GM21447 (cell line): ENCODE results near the gene TMEM38A.
"Not testable (repeated sequence)": the region's sequence is repeated elsewhere in the genome, so short reads cannot be mapped to it uniquely, and the experiment has no call there.

Experiments used
- ATAC-seq: cut with Tn5 transposase; IDR thresholded peaks from one replicate; pipeline ENCODE4 v1.9.1; 2021; ENCODE audit not compliant: unreplicated experiment

The TMEM38A gene

DNA sequence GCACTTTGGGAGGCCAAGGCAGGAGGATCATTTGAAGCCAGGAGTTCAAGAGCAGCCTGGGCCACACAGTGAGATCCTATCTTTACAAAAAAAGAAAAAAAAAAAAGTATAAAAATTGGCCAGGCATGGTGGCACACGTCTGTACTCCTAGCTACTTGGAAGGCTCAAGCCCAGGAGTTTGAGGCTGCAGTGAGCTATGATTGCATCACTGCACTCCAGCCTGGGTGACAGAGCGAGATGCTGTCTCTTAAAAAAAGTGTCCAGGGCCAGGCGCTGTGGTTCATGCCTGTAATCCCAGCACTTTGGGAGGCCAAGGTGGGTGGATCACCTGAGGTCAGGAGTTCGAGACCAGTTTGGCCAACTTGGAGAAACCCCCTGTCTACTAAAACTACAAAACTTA is 12.9 kb downstream of the TMEM38A start:
- not testable (repeated sequence) for ATAC-seq

- ATAC-seq, result no peak
Measured at GRCh38 chr19:16676101-16676798, 15.3 kb downstream of the TMEM38A start.

GRCh38 chr19:16677055-16677454 is 16.1 kb downstream of the TMEM38A start:
- ATAC-seq, result no peak

DNA sequence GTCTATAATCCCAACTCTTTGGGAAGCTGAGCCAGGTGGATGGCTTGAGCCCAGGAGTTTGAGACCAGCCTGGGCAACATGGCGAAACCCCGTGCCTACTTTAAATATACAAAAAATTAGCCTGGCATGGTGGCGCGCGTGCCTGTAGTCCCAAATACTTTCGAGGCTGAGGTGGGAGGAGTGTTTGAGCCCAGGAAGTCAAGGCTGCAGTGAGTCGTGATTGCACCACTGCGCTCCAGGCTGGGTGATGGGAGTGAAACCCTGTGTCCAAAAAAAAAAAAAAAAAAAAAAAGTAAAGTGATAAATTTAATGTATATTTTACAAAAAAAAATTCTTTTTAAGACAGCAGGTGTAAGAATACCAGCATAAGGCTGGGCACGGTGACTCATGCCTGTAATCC is 17.6 kb downstream of the TMEM38A start:
- ATAC-seq, result no peak

GRCh38 chr19:16679811-16680210 is 18.9 kb downstream of the TMEM38A start:
- no peak for ATAC-seq

DNA sequence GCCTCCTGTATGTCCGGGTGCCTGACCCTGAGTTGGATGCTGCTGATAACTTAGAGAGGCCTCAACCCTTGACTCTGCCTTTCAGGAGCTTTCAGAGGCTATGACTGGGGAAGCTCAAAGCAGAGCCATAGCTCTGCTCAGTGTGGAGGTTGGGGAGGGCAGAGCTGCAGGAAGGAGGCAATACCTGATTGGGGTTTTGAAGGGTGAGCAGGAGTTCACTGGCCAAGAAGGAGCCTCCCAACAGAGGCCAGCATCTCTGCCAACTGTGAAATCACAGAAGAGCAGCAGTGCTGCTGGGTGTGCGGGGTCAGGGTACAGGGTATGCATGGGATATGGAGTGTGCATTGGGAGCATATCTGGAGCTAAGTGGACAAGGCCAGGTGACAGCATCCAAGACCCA is 21.6 kb downstream of the TMEM38A start:
- no peak for ATAC-seq

DNA sequence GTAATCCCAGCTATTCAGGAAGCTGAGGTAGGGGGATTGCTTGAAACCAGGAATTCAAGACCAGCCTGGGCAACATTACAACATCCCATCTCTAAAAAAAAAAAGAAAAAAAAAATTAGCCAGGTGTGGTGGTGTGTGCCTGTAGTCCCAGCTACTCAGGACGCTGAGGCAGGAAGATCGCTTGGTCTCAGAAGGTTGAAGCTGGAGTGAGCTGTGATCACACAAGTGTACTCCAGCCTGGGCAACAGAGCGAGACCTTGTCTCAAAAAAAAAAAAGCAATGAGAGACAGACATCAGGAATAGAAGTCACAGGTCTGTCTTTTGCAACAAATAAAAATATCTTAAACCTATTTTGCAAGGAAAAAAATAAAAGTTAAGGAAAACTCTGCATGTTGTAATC is 23.3 kb downstream of the TMEM38A start:
- ATAC-seq, result no peak

GRCh38 chr19:16688084-16688483 is 27.1 kb downstream of the TMEM38A start:
- ATAC-seq, result no peak

- no peak for ATAC-seq
Measured at GRCh38 chr19:16698914-16699313, 38.0 kb downstream of the TMEM38A start.

GRCh38 chr19:16702123-16702522 is 41.2 kb downstream of the TMEM38A start:
- ATAC-seq, result no peak

DNA sequence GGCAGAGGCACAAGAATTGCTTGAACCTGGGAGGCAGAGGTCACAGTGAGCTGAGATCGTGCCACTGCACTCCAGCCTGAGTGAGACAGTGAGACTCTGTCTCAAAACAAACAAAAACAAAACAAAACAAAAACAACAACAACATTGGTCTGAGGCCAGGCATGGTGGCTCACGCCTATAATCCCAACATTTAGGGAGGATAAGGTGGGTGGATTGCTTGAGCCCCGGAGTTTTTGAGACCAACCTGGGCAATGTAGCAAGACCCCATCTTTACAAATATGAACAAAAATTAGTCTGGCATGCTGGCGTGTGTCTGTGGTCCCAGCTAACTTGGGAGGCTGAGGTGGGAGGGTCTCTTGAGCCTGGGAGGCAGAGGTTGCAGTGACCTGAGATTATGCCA is 42.7 kb downstream of the TMEM38A start:
- no peak for ATAC-seq

GRCh38 chr19:16710870-16711269 is 49.9 kb downstream of the TMEM38A start:
- ATAC-seq, result not testable (repeated sequence)

DNA sequence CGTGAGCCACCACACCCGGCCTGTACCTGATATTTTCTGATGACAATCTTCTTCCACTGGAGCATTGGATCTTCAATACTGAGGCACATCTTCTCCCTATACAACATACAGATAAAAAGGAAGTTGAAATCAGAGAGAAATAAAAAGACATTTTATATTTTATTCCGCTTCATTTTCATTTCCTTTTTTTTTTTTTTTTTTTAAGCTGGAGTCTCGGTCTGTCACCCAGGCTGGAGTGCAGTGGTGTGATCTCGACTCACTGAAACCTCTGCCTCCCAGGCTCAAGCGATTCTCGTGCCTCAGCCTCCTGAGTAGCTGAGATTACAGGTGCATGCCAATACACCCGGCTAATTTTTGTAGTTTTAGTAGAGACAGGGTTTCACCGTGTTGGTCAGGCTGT is 51.4 kb downstream of the TMEM38A start:
- ATAC-seq, result not testable (repeated sequence)

DNA sequence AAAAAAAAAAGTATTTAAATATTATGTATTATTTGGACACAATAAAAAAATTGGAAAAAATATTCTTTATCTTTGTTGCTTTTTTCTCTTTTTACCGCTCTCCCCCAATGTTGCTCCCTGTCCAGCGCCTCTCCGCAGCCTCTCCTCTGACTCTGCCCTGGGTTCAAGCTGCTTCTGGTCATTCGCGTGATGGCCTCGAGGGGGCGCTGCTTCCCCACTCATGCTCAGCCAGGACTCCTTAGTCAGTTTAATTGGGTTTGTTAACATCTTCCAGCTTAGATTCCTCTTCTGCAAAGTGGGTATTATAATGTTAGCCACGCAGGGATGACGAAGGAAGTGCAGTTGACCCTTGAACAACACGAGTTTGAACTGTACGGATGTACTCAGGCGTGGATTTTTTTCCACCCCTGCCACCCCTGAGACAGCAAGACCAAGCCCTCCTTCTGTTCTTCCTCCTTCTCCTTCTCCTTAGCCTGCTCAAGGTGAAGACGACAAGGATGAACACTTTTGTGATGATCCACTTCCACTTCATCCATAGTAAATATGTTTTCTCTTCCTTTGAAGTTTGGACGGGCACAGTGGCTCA is 53.9 kb downstream of the TMEM38A start:
- no peak for ATAC-seq

GRCh38 chr19:16715611-16716010 is 54.7 kb downstream of the TMEM38A start:
- ATAC-seq, result no peak

GRCh38 chr19:16721051-16721450 is 60.1 kb downstream of the TMEM38A start:
- no peak for ATAC-seq

DNA sequence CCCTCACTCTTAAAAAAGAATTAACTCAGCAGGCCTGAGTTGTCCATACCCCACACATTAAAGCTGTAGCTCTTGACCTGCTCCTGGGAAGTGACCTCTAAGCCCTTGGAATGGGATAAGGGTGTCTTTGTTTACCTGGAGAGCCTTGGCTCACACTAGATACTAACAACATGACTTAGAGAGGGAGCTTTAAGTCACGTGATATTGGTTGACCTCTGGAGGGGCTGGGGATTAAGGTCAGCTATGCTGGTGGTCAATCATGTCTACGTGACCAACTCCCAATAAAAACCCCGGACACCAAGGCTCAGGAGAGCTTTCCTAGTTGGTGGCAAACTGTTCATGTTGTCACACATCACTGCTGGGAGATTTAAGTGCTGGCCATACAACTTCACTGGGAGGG is 61.7 kb downstream of the TMEM38A start:
- ATAC-seq, result no peak

DNA sequence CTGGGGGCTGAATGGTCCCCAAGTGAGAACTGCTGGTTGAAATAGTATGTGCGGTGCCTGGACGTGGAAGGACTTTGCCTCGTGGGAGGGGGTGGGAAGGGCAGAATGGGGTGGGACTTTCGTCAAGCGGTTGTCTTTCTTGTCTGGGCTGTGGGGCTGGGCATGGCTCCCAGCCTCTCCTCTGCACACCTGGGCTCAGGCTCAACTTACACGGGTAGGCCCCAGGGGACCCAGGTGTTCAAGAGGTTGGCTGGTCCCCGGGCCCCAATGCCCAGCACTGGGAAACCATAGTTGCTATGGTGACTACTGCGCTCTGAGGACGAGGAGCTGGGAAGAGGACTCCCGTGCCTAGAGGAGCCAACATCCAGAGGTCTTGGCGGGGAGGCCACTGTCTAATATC is 66.0 kb downstream of the TMEM38A start:
- no peak for ATAC-seq

GRCh38 chr19:16735650-16736266 is 74.8 kb downstream of the TMEM38A start:
- ATAC-seq, result not testable (repeated sequence)

DNA sequence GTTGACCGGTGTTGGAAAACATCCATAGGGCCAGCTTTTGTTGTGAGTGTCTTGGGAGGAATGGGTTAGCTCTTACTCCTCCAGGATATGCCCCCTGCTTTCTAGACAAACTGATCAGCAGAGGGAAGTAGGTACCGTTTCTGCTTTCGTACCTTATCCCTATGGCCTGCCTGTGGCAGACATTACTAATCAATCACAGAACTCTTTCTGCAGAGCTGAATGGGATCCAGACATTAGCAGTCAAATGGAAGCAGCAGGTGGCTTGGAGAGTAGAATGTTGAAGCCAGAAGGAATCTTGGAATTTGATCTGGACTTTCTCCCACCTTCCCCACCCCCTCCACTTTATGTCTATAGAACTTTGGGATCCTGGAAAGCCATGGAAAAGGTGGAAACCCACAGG is 75.8 kb downstream of the TMEM38A start:
- no peak for ATAC-seq

DNA sequence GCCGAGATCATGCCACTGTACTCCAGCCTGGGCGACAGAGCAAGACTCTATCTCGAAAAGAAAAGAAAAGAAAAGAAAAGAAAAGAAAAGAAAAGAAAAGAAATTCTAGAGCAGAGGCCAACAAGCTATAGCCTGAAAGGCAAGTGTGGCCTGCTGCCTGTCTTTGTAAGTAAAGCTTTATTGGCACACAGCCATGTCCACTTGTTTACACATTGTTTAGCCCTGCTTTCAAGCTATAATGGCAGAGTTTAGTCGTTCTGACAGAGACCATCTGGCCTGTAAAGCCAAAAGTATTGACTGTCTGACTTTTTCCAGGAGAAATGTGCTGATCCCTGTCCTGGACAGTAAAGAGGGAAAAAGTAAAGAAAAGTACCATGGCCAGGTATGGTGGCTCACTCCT is 77.0 kb downstream of the TMEM38A start:
- no peak for ATAC-seq

- ATAC-seq, result no peak
Measured at GRCh38 chr19:16739546-16739945, 78.6 kb downstream of the TMEM38A start.
